Measurements from ENCODE around the gene WNT9B.

GRCh38 chr17:46885415-46886309 is 34.3 kb downstream of the WNT9B start:
- TF ChIP-seq GATA2 (IDR thresholded peaks at IDR 0.05; ENCODE audit: low read depth, low read length), result no peak
- no peak for TF ChIP-seq GATA3 (IDR thresholded peaks at IDR 0.05; ENCODE audit: low read depth, low read length)

All from SH-SY5Y (cell line).